ENCODE measurements around the gene CALCOCO1. TPM values are rescaled to one million over a fixed set of nuclear protein-coding genes. Genes with fewer than 3 reads are reported as not detected.

Gene CALCOCO1
- total and polyA plus RNA-seq, 2 of the 8 experiments (the other 6 are each of a cell fraction or from before 2014, with no cell fraction given) = 20.3 to 39.3 TPM

DNA sequence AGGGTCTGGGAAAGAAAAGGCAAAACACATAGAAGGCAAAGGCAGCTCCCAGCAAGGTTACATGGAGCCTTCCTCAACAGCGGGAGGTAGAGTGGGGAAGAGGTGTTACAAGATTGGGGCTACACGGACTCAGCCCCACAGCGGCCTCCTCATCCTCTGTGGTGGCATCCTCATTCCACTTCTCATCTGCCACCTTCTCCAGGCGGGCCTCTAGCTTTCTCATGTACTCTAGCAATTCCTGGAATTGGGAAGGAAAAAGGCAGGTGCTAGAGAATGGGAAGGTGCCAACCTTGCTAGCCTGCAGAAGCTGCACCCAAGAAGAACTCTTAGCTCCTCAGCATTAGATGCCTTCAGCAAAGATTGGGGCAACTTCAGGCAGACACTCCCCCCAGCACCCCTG is 13.2 kb downstream of the CALCOCO1 start (continued):
- TF ChIP-seq MAFK (IDR thresholded peaks at IDR 0.05; ENCODE audit: low read depth, low read length) (no peak), HDAC2 (IDR thresholded peaks at IDR 0.05; ENCODE audit: borderline replicate concordance in 1 of 2, low read depth in 2 of 2, low read length in 2 of 2) (no peak), ZNF274 (IDR thresholded peaks at IDR 0.05; ENCODE audit: borderline replicate concordance, extremely low read depth, low read length) (no peak), CBX5 (IDR thresholded peaks at IDR 0.05; ENCODE audit: low read depth, low read length) (no peak)
